SK-N-SH (cell line): ENCODE measurements around the gene P2RY13. TPM values are rescaled to one million over a fixed set of nuclear protein-coding genes. Genes with fewer than 3 reads are reported as not detected.

Experiments
- CTCF ChIA-PET: fragments of 300-600, 350-600 bp; formaldehyde crosslinking; extraction: SDS; loops from one replicate; lab custom pipeline; 2021; lab: Yijun Ruan, JAX
- POLR2A ChIA-PET: fragments of 350-600 bp; sonication (Branson Sonifier 250); formaldehyde crosslinking; extraction: SDS; loops from one replicate; lab custom pipeline; 2020; ENCODE audit warnings: antibody characterized with exemption, inconsistent platforms; lab: Yijun Ruan, JAX
- DNase-seq: peaks from one replicate; pipeline ENCODE4 v3.0.0; 2012
- H2AFZ ChIP-seq: fragments of 200-600 bp; sonication (generic); 2 replicates; pipeline ENCODE4 v1.8.1; 2016; ENCODE audit warnings: antibody characterized with exemption, mild to moderate bottlenecking, low read depth
- H3F3A ChIP-seq: fragments of 200-600 bp; sonication (generic); replicated peaks from 2 replicates; pipeline ENCODE3; 2016; ENCODE audit warnings: antibody characterized with exemption, mild to moderate bottlenecking; ENCODE audit not compliant: insufficient read depth
- H3K27ac ChIP-seq, 2 experiments: fragments of 200-500 bp in 1 of 2; fragments of 200-600 bp in 1 of 2; sonication (Bioruptor generic) in 1 of 2; sonication (generic), shearing (Covaris generic) in 1 of 2; 2 replicates each; pipeline versions ENCODE4 v1.5.1 to v1.6.1; 2014 to 2016; ENCODE audit warnings: low read depth in 2 of 2, inconsistent platforms in 1 of 2, low read length in 1 of 2, mild to moderate bottlenecking in 1 of 2, mixed read lengths in 1 of 2
- H3K27me3 ChIP-seq: fragments of 200-600 bp; sonication (generic), shearing (Covaris generic); 2 replicates; pipeline ENCODE4 v1.6.1; 2016; ENCODE audit warnings: mixed run types; ENCODE audit not compliant: insufficient read depth
- H3K36me3 ChIP-seq, 2 experiments: fragments of 200-500 bp in 1 of 2; fragments of 200-600 bp in 1 of 2; sonication (Bioruptor generic) in 1 of 2; sonication (generic) in 1 of 2; replicated peaks in 1 of 2; 2 replicates each; pipeline versions ENCODE3 to v1.5.1; 2014 to 2016; ENCODE audit warnings: low read length in 1 of 2, mild to moderate bottlenecking in 1 of 2; ENCODE audit not compliant: insufficient read depth in 2 of 2, control insufficient read depth in 1 of 2
- H3K4me1 ChIP-seq, 2 experiments: fragments of 200-500 bp in 1 of 2; fragments of 200-600 bp in 1 of 2; sonication (Bioruptor generic) in 1 of 2; sonication (generic), shearing (Covaris generic) in 1 of 2; 2 replicates each; pipeline versions ENCODE4 v1.5.1 to v1.6.1; 2014 to 2016; ENCODE audit warnings: low read depth in 1 of 2, low read length in 1 of 2, mixed run types in 1 of 2; ENCODE audit not compliant: insufficient read depth in 2 of 2, control insufficient read depth in 1 of 2
- H3K4me2 ChIP-seq: fragments of 200-600 bp; sonication (generic), shearing (Covaris generic); 2 replicates; pipeline ENCODE4 v1.6.1; 2017; ENCODE audit warnings: mixed run types
- H3K4me3 ChIP-seq, 2 experiments: fragments of 200-500 bp in 1 of 2; fragments of 200-600 bp in 1 of 2; sonication (Bioruptor generic) in 1 of 2; sonication (generic), shearing (Covaris generic) in 1 of 2; 2 replicates each; pipeline versions ENCODE4 v1.5.1 to v1.8.1; 2014 to 2016; ENCODE audit warnings: low read depth in 2 of 2, inconsistent platforms in 1 of 2, low read length in 1 of 2, mild to moderate bottlenecking in 1 of 2, mixed read lengths in 1 of 2, moderate library complexity in 1 of 2
- H3K79me2 ChIP-seq: fragments of 200-600 bp; sonication (generic); 2 replicates; pipeline ENCODE4 v1.8.1; 2017; ENCODE audit warnings: mild to moderate bottlenecking; ENCODE audit not compliant: insufficient read depth
- H3K9ac ChIP-seq: fragments of 200-600 bp; sonication (generic); 2 replicates; pipeline ENCODE4 v1.6.1; 2017; ENCODE audit warnings: mixed run types
- H3K9me2 ChIP-seq: fragments of 200-600 bp; sonication (generic); 2 replicates; pipeline ENCODE4 v1.6.1; 2017; ENCODE audit warnings: mixed run types
- H3K9me3 ChIP-seq: fragments of 200-600 bp; sonication (generic); 2 replicates; pipeline ENCODE4 v1.6.1; 2017; ENCODE audit warnings: mixed run types, mild to moderate bottlenecking, moderate library complexity
- H4K20me1 ChIP-seq: fragments of 200-600 bp; sonication (generic); 2 replicates; pipeline ENCODE4 v1.6.1; 2017; ENCODE audit warnings: mild to moderate bottlenecking, mixed run types; ENCODE audit not compliant: insufficient read depth
- CHD2 ChIP-seq: fragments of 150-350 bp; IDR thresholded peaks from 2 replicates; pipeline ENCODE4 v1.6.1; 2018; ENCODE audit warnings: low read length; ENCODE audit not compliant: partially characterized antibody
- FOXM1 ChIP-seq: IDR thresholded peaks from 2 replicates; pipeline ENCODE4 v1.4.0; 2012; ENCODE audit warnings: low read depth, mild to moderate bottlenecking
- GABPA ChIP-seq: IDR thresholded peaks from 2 replicates; pipeline ENCODE4 v1.4.0; 2012; ENCODE audit warnings: low read depth, mild to moderate bottlenecking
- GATA2 ChIP-seq: sonication (generic); formaldehyde crosslinking; IDR thresholded peaks from 2 replicates; pipeline ENCODE4 v1.5.0; 2020; ENCODE audit warnings: mild to moderate bottlenecking, missing genetic modification reagents
- IRF3 ChIP-seq: fragments of 150-350 bp; IDR thresholded peaks from 2 replicates; pipeline ENCODE4 v1.6.1; 2016; ENCODE audit warnings: mild to moderate bottlenecking, low read depth, low read length
- NFIC ChIP-seq: IDR thresholded peaks from 2 replicates; pipeline ENCODE4 v1.4.0; 2012; ENCODE audit warnings: borderline replicate concordance
- PBX3 ChIP-seq: IDR thresholded peaks from 2 replicates; pipeline ENCODE4; 2012
- SIN3A ChIP-seq: IDR thresholded peaks from 2 replicates; pipeline ENCODE4 v1.6.1; 2012; ENCODE audit warnings: low read depth, mild to moderate bottlenecking, low read length, moderate library complexity, borderline replicate concordance
- USF2 ChIP-seq: fragments of 150-350 bp; IDR thresholded peaks from 2 replicates; pipeline ENCODE4 v1.6.1; 2017; ENCODE audit warnings: antibody characterized with exemption, low read length, low read depth, borderline replicate concordance
- WGBS: methylation state at CpG from one replicate; pipeline ENCODE4 v1.1.6; 2017; ENCODE audit warnings: low lambda C conversion rate; 5-methylcytosine and 5-hydroxymethylcytosine counted together
- polyA plus RNA-seq, 3 experiments: library from polyadenylated mRNA; depleted of rRNA; stranded (reverse); fragments of >200 nt; gene quantifications; 2 replicates each; pipeline ENCODE4 v1.2.3, GENCODE V29; 2012

P2RY13 gene
- polyA plus RNA-seq, 1 of the 3 experiments (the other 2 are of a cell fraction), result not detected

DNA sequence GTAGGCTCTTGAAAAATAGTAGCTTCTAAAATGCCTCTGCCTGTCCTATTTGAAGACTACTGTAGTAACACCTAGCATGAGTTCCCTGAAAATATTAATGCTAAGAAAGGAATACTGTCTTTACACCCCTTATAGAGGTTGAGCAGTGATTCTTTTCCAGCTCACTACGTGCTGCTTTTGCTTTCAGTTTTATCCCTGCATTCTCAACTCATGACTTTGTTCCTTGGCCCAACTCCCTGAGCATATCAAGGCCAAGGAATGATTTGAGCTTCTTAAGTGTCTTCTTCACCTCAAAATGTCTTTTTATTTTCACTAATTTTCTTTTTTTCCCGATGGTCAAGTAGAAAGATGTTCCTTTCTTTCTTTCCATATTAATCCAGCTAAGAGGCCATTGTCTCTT lies 16.5 kb upstream of the P2RY13 start:
- peaks cover 9% of the 10 kb centered on the region; the same call in 1 of the 2 replicates for H3K27me3 ChIP-seq
- peak overlapping the region; percentile 26; the same call in 1 of the 2 replicates for H3K4me2 ChIP-seq
- ChIA-PET CTCF (interaction anchor here (1.1 to 1.3 kb wide), 3 partner anchors 12 to 21 kb away, joined by 3 read pairs; no protein-coding TSS in a partner anchor), POLR2A (no interaction called here)
- no peak overlapping the region for H3K27ac ChIP-seq
- DNase-seq, result no peak
- no peak overlapping the region for H2AFZ ChIP-seq
- no peaks in the 10 kb centered on the region for H3K79me2 ChIP-seq
- H3K9me3 ChIP-seq, result no peaks in the 10 kb centered on the region
- H4K20me1 ChIP-seq, result no peaks in the 10 kb centered on the region
- H3K4me3 ChIP-seq, result peak overlapping the region in 1 of 2 experiments; percentile 23; a peak in 2 of 4 replicates
- peak; percentile 7; the same call in 1 of the 2 replicates for TF ChIP-seq NFIC
- no peak for TF ChIP-seq CHD2
- no peak for TF ChIP-seq PBX3
- TF ChIP-seq GATA2 (CRISPR knock-in tag), result no peak
- no peak for TF ChIP-seq GABPA
- no peaks in the 10 kb centered on the region for H3F3A ChIP-seq
- H3K4me1 ChIP-seq, result peaks cover 0 to 2% of the 10 kb centered on the region in 2 experiments; a peak in 2 of 4 replicates
- H3K9me2 ChIP-seq, result no peaks in the 10 kb centered on the region
- no peak overlapping the region for H3K9ac ChIP-seq
- H3K36me3 ChIP-seq, result no peaks in the 10 kb centered on the region
- 23% methylated on average over 2 of the region's 2 CpGs for WGBS

DNA sequence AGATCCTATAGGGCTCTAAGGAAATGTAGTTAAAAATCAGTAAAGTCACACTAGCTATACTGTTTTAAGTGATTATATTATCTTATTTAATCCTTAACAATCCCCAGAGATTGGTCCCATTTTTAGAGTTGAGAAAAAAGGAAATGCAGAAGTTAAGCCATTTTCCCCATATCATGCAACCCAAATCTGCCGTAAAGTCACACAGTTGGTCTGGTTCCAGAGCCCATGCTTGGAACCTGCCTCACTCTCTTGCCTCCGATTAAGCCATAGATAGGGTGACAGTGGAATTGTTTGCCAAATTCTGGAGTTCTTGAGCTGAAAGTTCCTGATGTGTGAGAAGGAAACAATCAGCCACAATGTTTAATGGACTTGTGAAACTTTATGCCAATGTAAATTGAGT lies 2.3 kb upstream of the P2RY13 start:
- 72% methylated on average over 2 of the region's 2 CpGs for WGBS
- Histone ChIP-seq H3K9ac (no peak overlapping the region), H3K27me3 (0 out of 2 replicates have a peak, but pooled peaks cover 6% of the 10 kb centered on the region), H3K4me2 (no peak overlapping the region), H3K4me1 (no peaks in the 10 kb centered on the region), H3K27ac (no peak overlapping the region), H3F3A (no peaks in the 10 kb centered on the region), H3K36me3 (no peaks in the 10 kb centered on the region), H3K9me2 (no peaks in the 10 kb centered on the region; the same call in 1 of the 2 replicates), H2AFZ (no peak overlapping the region), H3K9me3 (no peaks in the 10 kb centered on the region)
- ChIA-PET POLR2A (no interaction called here), CTCF (no interaction called here)
- no peak for TF ChIP-seq GATA2 (CRISPR knock-in tag)
- no peak for TF ChIP-seq FOXM1
- TF ChIP-seq USF2, result no peak
- TF ChIP-seq SIN3A, result no peak
- TF ChIP-seq, all 33 proteins: peak for 0
- no peak for DNase-seq
- no peaks in the 10 kb centered on the region for H4K20me1 ChIP-seq
- no peak overlapping the region for H3K4me3 ChIP-seq
- H3K79me2 ChIP-seq, result no peaks in the 10 kb centered on the region

GRCh38 chr3:151330899-151331298 lies 1.6 kb upstream of the P2RY13 start:
- Histone ChIP-seq H3K36me3 (no peaks in the 10 kb centered on the region), H2AFZ (no peak overlapping the region), H3K4me2 (no peak overlapping the region), H3F3A (no peaks in the 10 kb centered on the region), H3K4me1 (no peaks in the 10 kb centered on the region), H3K9ac (no peak overlapping the region), H3K4me3 (no peak overlapping the region), H3K9me2 (no peaks in the 10 kb centered on the region), H3K27ac (no peak overlapping the region), H3K9me3 (no peaks in the 10 kb centered on the region), H3K27me3 (0 out of 2 replicates have a peak, but pooled peaks cover 6% of the 10 kb centered on the region), H3K79me2 (no peaks in the 10 kb centered on the region), H4K20me1 (no peaks in the 10 kb centered on the region)
- DNase-seq, result no peak
- no peak for TF ChIP-seq IRF3
- ChIA-PET CTCF (no interaction called here), POLR2A (no interaction called here)
